Karpas-422 (cell line): ENCODE results near the gene FAM50A. TPM values are rescaled to one million over a fixed set of nuclear protein-coding genes. Genes with fewer than 3 reads are reported as not detected.
"Not testable (repeated sequence)": the region's sequence is repeated elsewhere in the genome, so short reads cannot be mapped to it uniquely, and the experiment has no call there.

Experiments used
- DNase-seq: peaks from one replicate; pipeline ENCODE4 v3.0.0-alpha.2; 2015
- H2AFZ ChIP-seq: fragments of 200-600 bp; sonication (generic); 2 replicates; pipeline ENCODE4 v1.6.1; 2014; ENCODE audit warnings: antibody characterized with exemption, low read length, mixed read lengths
- H3K27ac ChIP-seq: fragments of 200-600 bp; sonication (generic); 2 replicates; pipeline ENCODE4 v1.5.1; 2014; ENCODE audit warnings: mild to moderate bottlenecking, low read length, moderate library complexity
- H3K27me3 ChIP-seq: fragments of 200-600 bp; sonication (generic); 2 replicates; pipeline ENCODE4 v1.6.1; 2014; ENCODE audit warnings: low read length, mixed read lengths
- H3K36me3 ChIP-seq: fragments of 200-600 bp; sonication (generic); 2 replicates; pipeline ENCODE4 v1.6.1; 2014; ENCODE audit warnings: low read length, mixed read lengths; ENCODE audit not compliant: insufficient read depth
- H3K4me1 ChIP-seq: fragments of 200-600 bp; sonication (generic); 2 replicates; pipeline ENCODE4 v1.6.1; 2014; ENCODE audit warnings: mild to moderate bottlenecking, low read length, mixed read lengths
- H3K4me2 ChIP-seq: fragments of 200-600 bp; sonication (generic); 2 replicates; pipeline ENCODE4 v1.6.1; 2014; ENCODE audit warnings: low read length, low read depth, mild to moderate bottlenecking; ENCODE audit not compliant: poor library complexity, severe bottlenecking
- H3K4me3 ChIP-seq: fragments of 200-600 bp; sonication (generic); 2 replicates; pipeline ENCODE4 v1.5.1; 2014; ENCODE audit warnings: mild to moderate bottlenecking, antibody characterized with exemption, low read length, mixed read lengths
- H3K79me2 ChIP-seq: fragments of 200-600 bp; sonication (generic); 2 replicates; pipeline ENCODE4 v1.6.1; 2014; ENCODE audit warnings: mild to moderate bottlenecking, low read length, mixed read lengths
- H3K9ac ChIP-seq: fragments of 200-600 bp; sonication (generic); 2 replicates; pipeline ENCODE4 v1.6.0; 2014; ENCODE audit warnings: low read length
- H3K9me2 ChIP-seq: fragments of 200-600 bp; sonication (generic), shearing (Covaris generic); replicated peaks from 2 replicates; pipeline ENCODE4 v1.6.0; 2014; ENCODE audit warnings: mild to moderate bottlenecking, low read length, moderate library complexity; ENCODE audit not compliant: insufficient read depth
- H3K9me3 ChIP-seq: fragments of 300-700, 200-600 bp; sonication (generic); 2 replicates; pipeline ENCODE4 v1.6.1; 2014; ENCODE audit warnings: low read length, mixed read lengths
- H4K20me1 ChIP-seq: fragments of 200-600 bp; sonication (generic); 2 replicates; pipeline ENCODE4 v1.6.1; 2014; ENCODE audit warnings: mild to moderate bottlenecking, antibody characterized with exemption, low read length, low read depth; ENCODE audit not compliant: insufficient read depth
- total RNA-seq: library from RNA; depleted of rRNA; stranded (reverse); fragments of >200 nt; shearing (Covaris generic); gene quantifications from 2 replicates; pipeline ENCODE4 v1.2.3, GENCODE V29; 2014; ENCODE audit warnings: low replicate concordance; rRNA removed

Gene FAM50A, protein sequence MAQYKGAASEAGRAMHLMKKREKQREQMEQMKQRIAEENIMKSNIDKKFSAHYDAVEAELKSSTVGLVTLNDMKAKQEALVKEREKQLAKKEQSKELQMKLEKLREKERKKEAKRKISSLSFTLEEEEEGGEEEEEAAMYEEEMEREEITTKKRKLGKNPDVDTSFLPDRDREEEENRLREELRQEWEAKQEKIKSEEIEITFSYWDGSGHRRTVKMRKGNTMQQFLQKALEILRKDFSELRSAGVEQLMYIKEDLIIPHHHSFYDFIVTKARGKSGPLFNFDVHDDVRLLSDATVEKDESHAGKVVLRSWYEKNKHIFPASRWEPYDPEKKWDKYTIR
- 18.9 and 49.5 TPM in 2 replicates for total RNA-seq

DNA sequence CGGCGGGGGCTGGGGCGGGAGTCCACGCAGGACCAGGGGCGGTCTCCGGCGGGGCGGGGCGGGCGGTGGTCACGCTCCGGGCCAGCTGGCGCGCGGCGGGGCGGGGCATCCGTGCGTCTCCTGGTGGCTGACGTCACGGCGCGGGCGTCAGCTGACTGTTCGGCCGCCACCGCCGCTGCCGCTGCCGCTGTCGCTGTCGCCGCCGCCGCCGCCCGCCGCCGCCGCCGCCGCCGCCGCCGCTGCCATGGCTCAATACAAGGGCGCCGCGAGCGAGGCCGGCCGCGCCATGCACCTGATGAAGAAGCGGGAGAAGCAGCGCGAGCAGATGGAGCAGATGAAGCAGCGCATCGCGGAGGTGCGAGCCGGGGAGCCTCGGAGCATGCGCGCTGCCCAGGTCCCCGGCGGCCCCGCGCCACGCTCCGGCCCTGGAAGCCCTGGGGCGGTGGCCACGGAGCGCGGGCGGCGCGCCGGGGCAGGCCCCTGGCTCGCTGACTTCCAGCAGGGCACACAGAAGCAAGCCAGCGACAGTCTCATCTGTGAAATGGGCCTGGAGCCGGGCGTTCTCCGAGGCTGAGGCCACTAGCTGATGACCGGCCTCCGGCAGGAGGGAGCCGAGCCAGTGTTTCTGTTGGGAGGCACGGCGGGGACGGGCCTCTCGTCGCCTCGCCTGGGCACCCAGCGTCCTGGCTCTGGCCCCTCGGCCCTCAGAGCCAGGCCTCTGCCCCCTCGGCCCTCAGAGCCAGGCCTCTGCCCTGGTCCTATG lies at the start of gene FAM50A:
Gene FAM50A, plus strand, starts transcription at position 150 of the 763 bp plus-strand sequence. Its CDS starts 95 bp downstream, at position 245.
- peaks cover 13% of the 10 kb centered on the region for H3K4me1 ChIP-seq
- peaks cover 11% of the 10 kb centered on the region for H3K79me2 ChIP-seq
- peak; percentile 84 for DNase-seq
- peak within 1 kb of the TSS; percentile 78 for H3K4me2 ChIP-seq
- no peaks in the 10 kb centered on the region for H3K9me3 ChIP-seq
- no peaks in the 10 kb centered on the region for H3K36me3 ChIP-seq
- H3K27ac ChIP-seq = no peak within 1 kb of the TSS; the same call in 1 of the 2 replicates
- H4K20me1 ChIP-seq = no peaks in the 10 kb centered on the region
- no peaks in the 10 kb centered on the region for H3K27me3 ChIP-seq
- no peak within 1 kb of the TSS for H2AFZ ChIP-seq
- no peaks in the 10 kb centered on the region for H3K9me2 ChIP-seq
- peak within 1 kb of the TSS; percentile 75 for H3K4me3 ChIP-seq
- peak within 1 kb of the TSS; percentile 88 for H3K9ac ChIP-seq

DNA sequence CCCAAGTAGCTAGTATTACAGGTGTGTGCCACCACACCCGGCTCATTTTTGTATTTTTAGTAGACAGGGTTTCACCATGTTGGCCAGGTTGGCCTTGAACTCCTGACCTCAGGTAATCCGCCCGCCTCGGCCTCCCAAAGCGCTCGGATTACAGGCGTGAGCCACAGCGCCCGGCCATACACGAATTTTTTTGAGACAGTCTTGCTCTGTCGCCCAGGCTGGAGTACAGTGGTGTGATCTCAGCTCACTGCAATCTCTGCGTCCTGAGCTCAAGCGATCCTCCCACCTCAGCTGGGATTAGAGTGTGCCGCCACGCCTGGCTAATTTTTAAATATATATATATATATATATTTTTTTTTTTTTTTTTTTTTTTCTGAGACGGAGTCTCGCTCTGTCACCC lies 47.6 kb upstream of the FAM50A start:
- not testable (repeated sequence) for H3K4me3 ChIP-seq, H2AFZ ChIP-seq, H4K20me1 ChIP-seq, H3K9me3 ChIP-seq, DNase-seq, H3K9me2 ChIP-seq, H3K27me3 ChIP-seq, H3K9ac ChIP-seq, H3K27ac ChIP-seq, H3K4me2 ChIP-seq
- peaks cover 14% of the 10 kb centered on the region; the same call in 1 of the 2 replicates for H3K79me2 ChIP-seq
- peaks cover 15% of the 10 kb centered on the region for H3K4me1 ChIP-seq
- peaks cover 15% of the 10 kb centered on the region for H3K36me3 ChIP-seq

DNA sequence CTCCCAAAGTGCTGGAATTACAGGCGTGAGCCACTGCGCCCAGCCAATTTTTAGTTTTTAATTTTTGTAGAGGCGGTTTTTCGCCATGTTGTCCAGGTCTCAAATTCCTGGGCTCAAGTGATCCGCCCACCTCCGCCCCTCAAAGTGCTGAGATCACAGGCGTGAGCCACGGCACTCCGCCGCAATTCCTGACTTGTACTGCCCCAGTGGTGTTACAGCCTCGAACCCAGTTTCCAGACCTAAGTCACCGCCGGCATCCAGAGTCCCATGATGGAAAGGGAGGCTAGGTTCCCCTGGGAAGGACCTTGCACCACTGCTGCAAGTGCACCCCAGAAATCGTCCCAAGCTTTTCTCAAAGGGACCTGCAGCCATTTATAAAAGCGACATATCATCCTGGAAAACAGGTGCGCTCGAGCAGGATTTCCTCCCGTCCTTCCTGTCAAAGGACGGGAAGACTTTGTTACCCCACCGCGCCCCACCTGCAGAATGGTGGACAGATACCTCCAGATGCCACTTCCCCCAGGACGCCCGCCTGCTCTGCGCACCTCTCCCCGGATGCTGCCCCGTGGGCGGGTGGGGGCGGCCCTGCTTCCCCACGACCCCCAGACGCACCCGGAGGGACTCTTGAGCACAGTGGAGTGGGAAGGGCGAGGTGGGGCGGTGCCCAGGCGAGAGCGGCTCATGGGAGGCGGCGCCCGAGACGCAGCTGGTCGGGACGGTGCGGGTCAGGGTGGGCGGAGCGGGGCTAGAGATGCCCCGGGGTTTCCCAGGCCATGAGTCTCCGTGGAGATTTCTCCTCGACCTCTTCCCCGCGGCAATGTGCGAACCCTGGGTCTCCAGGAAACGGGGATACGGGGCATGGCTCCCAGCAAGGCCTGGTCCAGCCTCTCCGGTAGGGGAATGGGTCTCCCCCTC lies 46.7 kb upstream of the FAM50A start:
- Histone ChIP-seq H3K4me3 (peak overlapping the region; percentile 82), H4K20me1 (no peaks in the 10 kb centered on the region), H2AFZ (no peak overlapping the region), H3K36me3 (peaks cover 15% of the 10 kb centered on the region), H3K27me3 (no peaks in the 10 kb centered on the region), H3K79me2 (peaks cover 14% of the 10 kb centered on the region; the same call in 1 of the 2 replicates), H3K9ac (peak overlapping the region; percentile 96), H3K4me1 (peaks cover 15% of the 10 kb centered on the region), H3K4me2 (peak overlapping the region; percentile 78), H3K27ac (peak overlapping the region; percentile 94), H3K9me2 (no peaks in the 10 kb centered on the region), H3K9me3 (no peaks in the 10 kb centered on the region)
- DNase-seq = peak; percentile 86

DNA sequence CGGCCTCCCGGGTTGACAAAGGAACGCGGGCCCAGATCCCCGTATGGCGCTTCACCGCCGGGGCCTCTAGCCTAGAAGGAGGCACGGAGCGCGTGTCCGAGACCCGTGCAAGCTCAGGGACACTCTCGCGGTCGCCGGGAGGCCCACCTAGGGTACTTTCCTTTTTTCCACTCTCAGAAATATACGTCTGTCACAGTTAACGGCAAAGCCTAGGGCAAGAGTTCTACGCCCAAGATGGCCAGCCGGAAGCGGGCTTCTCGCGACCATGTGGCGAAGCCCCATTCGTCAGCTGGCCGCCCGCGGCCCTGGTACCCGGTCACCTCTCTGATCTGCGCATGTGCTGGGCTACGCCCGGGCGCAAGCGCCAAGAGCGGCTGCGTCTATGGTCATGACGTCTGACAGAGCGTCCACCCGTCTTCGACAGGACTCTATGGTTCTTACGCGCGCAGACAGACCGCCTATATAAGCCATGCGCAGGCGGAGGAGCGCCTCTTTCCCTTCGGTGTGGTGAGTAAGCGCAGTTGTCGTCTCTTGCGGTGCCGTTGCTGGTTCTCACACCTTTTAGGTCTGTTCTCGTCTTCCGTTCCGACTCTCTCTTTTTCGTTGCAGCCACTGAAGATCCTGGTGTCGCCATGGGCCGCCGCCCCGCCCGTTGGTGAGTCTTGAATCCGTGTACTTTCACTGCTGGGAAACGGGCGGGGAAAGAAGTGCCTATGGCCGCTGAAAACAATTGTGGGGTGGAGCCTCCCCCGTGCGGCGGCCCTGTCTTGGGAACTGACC lies 45.9 kb upstream of the FAM50A start, which contains the start of gene RPL10:
Gene RPL10, plus strand, starts transcription at position 490 of the 780 bp plus-strand sequence. Its CDS starts 143 bp downstream, at position 633.
- peaks cover 14% of the 10 kb centered on the region; the same call in 1 of the 2 replicates for H3K79me2 ChIP-seq
- no peaks in the 10 kb centered on the region for H3K9me2 ChIP-seq
- H3K4me3 ChIP-seq = peak within 1 kb of the TSS; percentile 82
- H3K4me1 ChIP-seq = peaks cover 15% of the 10 kb centered on the region
- H3K36me3 ChIP-seq = peaks cover 15% of the 10 kb centered on the region
- H3K9me3 ChIP-seq = no peaks in the 10 kb centered on the region
- no peak within 1 kb of the TSS for H2AFZ ChIP-seq
- DNase-seq = peak; percentile 96
- no peaks in the 10 kb centered on the region for H4K20me1 ChIP-seq
- peak within 1 kb of the TSS; percentile 94 for H3K27ac ChIP-seq
- H3K9ac ChIP-seq = peak within 1 kb of the TSS; percentile 98
- no peaks in the 10 kb centered on the region for H3K27me3 ChIP-seq
- H3K4me2 ChIP-seq = peak within 1 kb of the TSS; percentile 83

DNA sequence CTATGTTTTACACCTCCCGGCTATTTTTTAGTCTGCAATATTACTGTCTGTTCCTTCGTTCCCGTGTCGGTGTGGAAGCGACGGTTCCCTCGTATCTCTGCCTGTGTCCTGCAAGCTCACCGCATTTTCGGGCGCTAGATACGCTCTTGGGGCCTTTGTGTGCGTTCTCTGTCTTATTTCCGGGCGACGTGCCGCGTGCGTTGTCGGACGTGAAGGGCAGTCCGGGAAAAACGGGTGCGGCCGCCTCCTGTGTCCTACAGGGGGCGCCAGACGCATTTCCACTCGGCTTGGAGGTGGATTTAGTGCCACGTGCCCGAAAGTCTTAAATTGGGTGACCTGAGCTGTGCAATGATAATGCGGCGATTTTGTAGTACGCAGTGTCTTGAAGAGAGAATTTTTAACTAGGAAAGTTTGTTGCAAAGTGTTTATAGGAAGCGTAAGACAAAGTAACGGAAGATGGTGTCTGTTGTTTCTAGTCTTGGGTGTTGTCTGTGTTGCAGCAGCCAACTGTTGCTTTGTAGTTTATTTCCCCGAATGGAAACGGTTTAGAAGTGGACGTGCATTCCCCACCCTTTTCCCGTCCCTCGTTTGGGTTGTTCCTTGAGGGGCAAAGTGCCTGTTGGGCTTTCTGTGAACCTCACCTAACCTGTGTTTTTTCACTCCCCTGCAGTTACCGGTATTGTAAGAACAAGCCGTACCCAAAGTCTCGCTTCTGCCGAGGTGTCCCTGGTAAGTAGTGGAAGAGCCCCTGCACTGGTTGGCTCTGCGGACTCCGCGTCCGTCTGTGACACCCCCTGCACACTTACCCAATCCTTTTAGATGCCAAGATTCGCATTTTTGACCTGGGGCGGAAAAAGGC lies 45.0 kb upstream of the FAM50A start:
- peak overlapping the region; percentile 94 for H3K27ac ChIP-seq
- peak overlapping the region; percentile 83 for H3K4me2 ChIP-seq
- no peaks in the 10 kb centered on the region for H4K20me1 ChIP-seq
- H3K27me3 ChIP-seq = no peaks in the 10 kb centered on the region
- H3K9me2 ChIP-seq = no peaks in the 10 kb centered on the region
- peaks cover 15% of the 10 kb centered on the region for H3K4me1 ChIP-seq
- H2AFZ ChIP-seq = no peak overlapping the region
- H3K79me2 ChIP-seq = peaks cover 14% of the 10 kb centered on the region; the same call in 1 of the 2 replicates
- H3K9me3 ChIP-seq = no peaks in the 10 kb centered on the region
- peak overlapping the region; percentile 82 for H3K4me3 ChIP-seq
- H3K36me3 ChIP-seq = peaks cover 15% of the 10 kb centered on the region
- DNase-seq = peak; percentile 92
- H3K9ac ChIP-seq = peak overlapping the region; percentile 98

DNA sequence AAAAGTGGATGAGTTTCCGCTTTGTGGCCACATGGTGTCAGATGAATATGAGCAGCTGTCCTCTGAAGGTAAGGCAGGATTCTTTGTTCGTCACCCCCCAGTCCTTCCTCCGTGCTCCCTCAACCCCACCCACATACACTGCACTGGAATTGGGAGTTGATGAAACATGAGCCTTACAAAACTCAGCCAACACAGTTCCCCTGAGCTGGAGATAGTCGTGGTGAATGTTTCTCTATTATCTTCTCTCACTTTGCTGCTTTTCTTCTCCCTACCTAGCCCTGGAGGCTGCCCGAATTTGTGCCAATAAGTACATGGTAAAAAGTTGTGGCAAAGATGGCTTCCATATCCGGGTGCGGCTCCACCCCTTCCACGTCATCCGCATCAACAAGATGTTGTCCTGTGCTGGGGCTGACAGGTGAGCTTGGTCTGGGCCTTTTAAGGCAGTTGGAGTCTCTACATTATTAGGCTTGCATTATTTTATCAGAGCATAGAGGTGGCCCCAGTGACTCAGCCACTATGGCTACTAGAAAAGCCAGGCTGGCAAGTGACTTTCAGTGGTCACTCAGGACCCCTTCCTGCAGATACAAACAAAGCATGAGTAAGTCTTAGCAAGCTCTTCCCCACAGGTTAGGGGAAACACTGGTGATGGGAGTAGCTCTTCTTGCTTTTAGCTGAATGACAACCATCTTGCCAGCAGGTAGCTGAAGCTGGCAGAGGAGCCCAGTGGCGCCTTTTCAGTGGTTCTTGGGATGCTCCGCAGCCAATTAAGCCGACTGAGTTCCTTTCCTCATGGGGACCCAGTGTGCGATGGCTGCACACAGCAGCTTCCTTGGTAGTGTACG lies 44.2 kb upstream of the FAM50A start:
- peak; percentile 56 for DNase-seq
- Histone ChIP-seq H3K4me1 (peaks cover 15% of the 10 kb centered on the region), H3K27ac (peak overlapping the region; percentile 94), H2AFZ (no peak overlapping the region), H4K20me1 (no peaks in the 10 kb centered on the region), H3K9me2 (no peaks in the 10 kb centered on the region), H3K79me2 (peaks cover 14% of the 10 kb centered on the region; the same call in 1 of the 2 replicates), H3K4me2 (peak overlapping the region; percentile 83), H3K27me3 (no peaks in the 10 kb centered on the region), H3K9me3 (no peaks in the 10 kb centered on the region), H3K9ac (peak overlapping the region; percentile 98), H3K4me3 (peak overlapping the region; percentile 82), H3K36me3 (peaks cover 15% of the 10 kb centered on the region)
